C4-2B (cell line): ENCODE measurements around the gene TMEM238L.

Experiments
- ZFX ChIP-seq: fragments of 450-650 bp; IDR thresholded peaks from 2 replicates; pipeline ENCODE4 v1.6.1; 2017
- TF ChIP-seq, protein P1 (sequence below): fragments of 450-650 bp; conservative IDR thresholded peaks from 2 replicates; pipeline ENCODE4 v1.5.1; 2017; ENCODE audit warnings: mild to moderate bottlenecking

DNA sequence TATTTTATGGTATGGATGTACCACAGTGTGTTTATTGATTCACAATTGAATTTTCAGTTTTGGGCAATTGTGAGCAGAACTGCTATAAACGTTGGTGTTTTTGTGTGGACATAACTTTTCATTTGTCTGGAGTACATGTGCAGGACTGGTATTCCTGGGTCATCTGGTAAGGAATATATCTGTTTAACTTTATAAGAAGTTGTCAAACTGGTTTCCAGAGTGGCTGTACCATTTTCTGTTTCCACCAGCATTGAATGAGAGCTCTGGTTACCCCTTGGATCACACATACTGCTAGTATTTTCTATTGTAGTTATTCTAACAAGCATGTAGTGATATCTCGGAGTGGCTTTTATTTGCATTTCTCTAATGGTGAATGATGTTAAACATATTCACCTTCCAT lies 24.3 kb downstream of the TMEM238L start:
- TF ChIP-seq, protein P1, sequence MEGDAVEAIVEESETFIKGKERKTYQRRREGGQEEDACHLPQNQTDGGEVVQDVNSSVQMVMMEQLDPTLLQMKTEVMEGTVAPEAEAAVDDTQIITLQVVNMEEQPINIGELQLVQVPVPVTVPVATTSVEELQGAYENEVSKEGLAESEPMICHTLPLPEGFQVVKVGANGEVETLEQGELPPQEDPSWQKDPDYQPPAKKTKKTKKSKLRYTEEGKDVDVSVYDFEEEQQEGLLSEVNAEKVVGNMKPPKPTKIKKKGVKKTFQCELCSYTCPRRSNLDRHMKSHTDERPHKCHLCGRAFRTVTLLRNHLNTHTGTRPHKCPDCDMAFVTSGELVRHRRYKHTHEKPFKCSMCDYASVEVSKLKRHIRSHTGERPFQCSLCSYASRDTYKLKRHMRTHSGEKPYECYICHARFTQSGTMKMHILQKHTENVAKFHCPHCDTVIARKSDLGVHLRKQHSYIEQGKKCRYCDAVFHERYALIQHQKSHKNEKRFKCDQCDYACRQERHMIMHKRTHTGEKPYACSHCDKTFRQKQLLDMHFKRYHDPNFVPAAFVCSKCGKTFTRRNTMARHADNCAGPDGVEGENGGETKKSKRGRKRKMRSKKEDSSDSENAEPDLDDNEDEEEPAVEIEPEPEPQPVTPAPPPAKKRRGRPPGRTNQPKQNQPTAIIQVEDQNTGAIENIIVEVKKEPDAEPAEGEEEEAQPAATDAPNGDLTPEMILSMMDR = no peak
- TF ChIP-seq ZFX = no peak
